Suprapubic skin (tissue), 4 donors: ENCODE results near the gene AP4B1. TPM values are rescaled to one million over a fixed set of nuclear protein-coding genes. Genes with fewer than 3 reads are reported as not detected.

Experiments
- DNase-seq, 2 donors: peaks; one replicate each; pipeline ENCODE4 v3.0.0-alpha.2; 2019; ENCODE audit warnings: low spot score in 2 of 2
- H3K27ac ChIP-seq: fragments of 200-600 bp; sonication (generic); one replicate; pipeline ENCODE4 v1.5.1; 2019
- H3K27me3 ChIP-seq: fragments of 200-600 bp; sonication (generic); one replicate; pipeline ENCODE4 v1.5.1; 2019
- H3K36me3 ChIP-seq: fragments of 200-600 bp; sonication (generic); one replicate; pipeline ENCODE4 v1.5.1; 2019
- H3K4me1 ChIP-seq: fragments of 200-600 bp; sonication (generic); one replicate; pipeline ENCODE4 v1.5.1; 2019
- H3K4me3 ChIP-seq: fragments of 200-600 bp; sonication (generic); one replicate; pipeline ENCODE4 v1.5.1; 2019; ENCODE audit warnings: mild to moderate bottlenecking
- H3K9me3 ChIP-seq: fragments of 200-600 bp; sonication (generic); one replicate; pipeline ENCODE4 v1.5.1; 2019
- EP300 ChIP-seq: sonication (generic); formaldehyde crosslinking; IDR thresholded peaks from one replicate; pipeline ENCODE4 v1.6.1; 2017; ENCODE audit warnings: antibody characterized with exemption
- POLR2A ChIP-seq, 2 donors: fragments of 450-650 bp; IDR thresholded peaks; one replicate each; pipeline ENCODE4 v1.6.1; 2017; ENCODE audit warnings: antibody characterized with exemption in 2 of 2, mild to moderate bottlenecking in 2 of 2, moderate library complexity in 2 of 2
- POLR2AphosphoS5 ChIP-seq, 3 donors: sonication (generic); formaldehyde crosslinking; IDR thresholded peaks; one replicate each; pipeline ENCODE4 v1.6.1; 2017; ENCODE audit warnings: antibody characterized with exemption in 3 of 3
- WGBS: methylation state at CpG from one replicate; pipeline ENCODE4 v1.1.5; 2018; 5-methylcytosine and 5-hydroxymethylcytosine counted together
- total RNA-seq, 4 donors: library from RNA; depleted of rRNA; stranded (reverse); fragments of >200 nt; gene quantifications; one replicate each; pipeline ENCODE4 v1.1.0, GENCODE V29; 2016
- TF ChIP-seq, protein P1 (sequence below), 2 donors: fragments of 200-600 bp in 1 of 2; fragments of 450-650 bp in 1 of 2; sonication (generic) in 1 of 2; IDR thresholded peaks; one replicate each; pipeline ENCODE4 v1.5.1; 2016 to 2019; ENCODE audit warnings: antibody characterized with exemption in 2 of 2, mild to moderate bottlenecking in 1 of 2, moderate library complexity in 1 of 2

The AP4B1 gene
- total RNA-seq, 4 donors from 2014 or later: 10.9 to 34.0 (median 12.2) TPM

DNA sequence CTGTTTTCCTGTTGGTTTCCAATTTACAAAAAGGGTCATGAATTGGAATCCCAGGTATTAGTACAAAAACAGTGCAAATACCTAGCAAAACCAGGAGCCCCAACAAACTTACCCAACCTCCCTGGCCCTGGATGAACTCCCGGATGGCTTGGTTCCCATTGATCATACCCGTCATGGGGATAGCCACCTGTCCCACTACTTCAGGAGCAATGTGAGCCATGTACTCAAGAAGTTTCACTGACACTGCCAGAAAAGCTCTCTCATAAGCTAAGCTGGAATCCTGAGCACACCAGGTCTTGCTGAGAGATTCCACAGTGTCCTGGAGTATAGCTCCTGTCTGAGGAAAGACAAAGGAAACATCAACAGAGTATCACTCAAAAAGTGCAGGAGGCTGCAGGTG, 22.9 kb downstream of the AP4B1 start:
- WGBS: 79% methylated on average over 2 of the region's 2 CpGs
- no peak overlapping the region for H3K4me3 ChIP-seq
- no peaks in the 10 kb centered on the region for H3K27me3 ChIP-seq
- no peak for DNase-seq
- no peak overlapping the region for H3K27ac ChIP-seq
- TF ChIP-seq, protein P1, sequence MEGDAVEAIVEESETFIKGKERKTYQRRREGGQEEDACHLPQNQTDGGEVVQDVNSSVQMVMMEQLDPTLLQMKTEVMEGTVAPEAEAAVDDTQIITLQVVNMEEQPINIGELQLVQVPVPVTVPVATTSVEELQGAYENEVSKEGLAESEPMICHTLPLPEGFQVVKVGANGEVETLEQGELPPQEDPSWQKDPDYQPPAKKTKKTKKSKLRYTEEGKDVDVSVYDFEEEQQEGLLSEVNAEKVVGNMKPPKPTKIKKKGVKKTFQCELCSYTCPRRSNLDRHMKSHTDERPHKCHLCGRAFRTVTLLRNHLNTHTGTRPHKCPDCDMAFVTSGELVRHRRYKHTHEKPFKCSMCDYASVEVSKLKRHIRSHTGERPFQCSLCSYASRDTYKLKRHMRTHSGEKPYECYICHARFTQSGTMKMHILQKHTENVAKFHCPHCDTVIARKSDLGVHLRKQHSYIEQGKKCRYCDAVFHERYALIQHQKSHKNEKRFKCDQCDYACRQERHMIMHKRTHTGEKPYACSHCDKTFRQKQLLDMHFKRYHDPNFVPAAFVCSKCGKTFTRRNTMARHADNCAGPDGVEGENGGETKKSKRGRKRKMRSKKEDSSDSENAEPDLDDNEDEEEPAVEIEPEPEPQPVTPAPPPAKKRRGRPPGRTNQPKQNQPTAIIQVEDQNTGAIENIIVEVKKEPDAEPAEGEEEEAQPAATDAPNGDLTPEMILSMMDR (IDR thresholded peaks at IDR 0.05): no peak
- no peak for TF ChIP-seq EP300
- TF ChIP-seq POLR2AphosphoS5 (IDR thresholded peaks at IDR 0.05): no peak
- no peak for TF ChIP-seq POLR2A (IDR thresholded peaks at IDR 0.05)
- no peaks in the 10 kb centered on the region for H3K9me3 ChIP-seq
- H3K36me3 ChIP-seq: no peaks in the 10 kb centered on the region
- H3K4me1 ChIP-seq: no peaks in the 10 kb centered on the region

DNA sequence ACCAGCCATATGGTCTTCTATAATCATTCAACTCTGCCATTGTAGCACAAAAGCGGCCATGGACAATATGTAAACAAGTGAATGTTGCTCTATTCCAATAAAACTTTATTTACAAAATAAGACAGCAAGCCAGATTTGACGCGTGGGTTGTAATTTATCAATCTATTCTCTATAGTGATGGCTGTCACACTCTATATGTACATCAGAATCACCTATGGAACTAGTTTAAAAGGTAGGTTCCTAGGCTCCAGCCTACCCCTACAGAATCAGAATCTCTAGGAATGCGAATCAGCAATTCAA, 24.9 kb downstream of the AP4B1 start:
- 93% methylated on average over 4 of the region's 4 CpGs for WGBS
- H3K36me3 ChIP-seq: no peaks in the 10 kb centered on the region

DNA sequence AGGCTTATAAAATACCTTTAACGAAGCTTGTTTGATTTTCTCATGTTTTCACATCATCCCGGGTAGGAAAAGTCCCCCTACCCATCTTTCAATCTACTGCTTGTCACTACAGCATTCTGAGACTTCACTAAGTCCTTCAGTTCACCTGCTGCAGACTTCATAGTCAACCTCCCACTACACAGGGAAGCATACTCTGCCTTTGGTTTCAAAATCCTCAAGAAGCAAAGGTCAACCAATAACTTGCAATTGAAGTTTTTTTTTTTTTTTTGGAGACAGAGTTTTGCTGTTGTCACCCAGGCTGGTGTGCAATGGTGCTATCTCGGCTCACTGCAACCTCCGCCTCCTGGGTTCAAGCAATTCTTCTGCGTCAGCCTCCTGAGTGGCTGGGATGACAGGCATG, 28.4 kb downstream of the AP4B1 start:
- Histone ChIP-seq H3K4me3 (no peak overlapping the region), H3K27me3 (no peaks in the 10 kb centered on the region), H3K4me1 (peaks cover 12% of the 10 kb centered on the region), H3K9me3 (no peaks in the 10 kb centered on the region), H3K27ac (no peak overlapping the region), H3K36me3 (no peaks in the 10 kb centered on the region)
- DNase-seq: no peak
- 94% methylated on average over 5 of the region's 5 CpGs for WGBS
- TF ChIP-seq POLR2A (IDR thresholded peaks at IDR 0.05) (no peak), EP300 (no peak), POLR2AphosphoS5 (IDR thresholded peaks at IDR 0.05) (no peak)
- TF ChIP-seq, protein P1 (IDR thresholded peaks at IDR 0.05): no peak

More for the DNA sequence above, 24.9 kb downstream of the AP4B1 start:
- H3K4me1 ChIP-seq: no peaks in the 10 kb centered on the region
- no peak overlapping the region for H3K27ac ChIP-seq
- TF ChIP-seq, protein P1 (IDR thresholded peaks at IDR 0.05): no peak
- TF ChIP-seq POLR2A (IDR thresholded peaks at IDR 0.05) (no peak), EP300 (no peak), POLR2AphosphoS5 (IDR thresholded peaks at IDR 0.05) (no peak)
- H3K4me3 ChIP-seq: no peak overlapping the region
- no peaks in the 10 kb centered on the region for H3K9me3 ChIP-seq
- no peak for DNase-seq
- H3K27me3 ChIP-seq: no peaks in the 10 kb centered on the region

DNA sequence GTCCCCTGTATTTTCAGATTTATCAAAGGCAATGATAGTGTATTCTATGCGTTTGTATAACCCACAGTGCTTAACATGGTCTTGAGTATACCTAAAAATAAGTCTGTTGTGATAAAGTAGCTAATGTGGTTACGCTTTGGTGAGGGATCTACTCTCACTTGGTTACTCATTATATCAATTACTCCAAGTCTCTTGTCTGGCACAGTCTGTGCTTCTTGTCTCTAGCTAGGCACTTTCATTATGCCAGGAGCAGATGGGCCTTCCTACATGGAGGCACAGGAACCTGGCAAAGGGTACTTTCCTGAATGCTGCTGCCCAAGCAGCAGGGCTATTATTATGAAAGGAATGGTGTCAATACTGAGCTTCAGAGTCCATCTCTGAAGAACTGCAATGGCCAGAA, 28.9 kb downstream of the AP4B1 start:
- H3K27ac ChIP-seq: no peak overlapping the region
- DNase-seq: no peak
- WGBS: 95% methylated on average over 2 of the region's 2 CpGs

DNA sequence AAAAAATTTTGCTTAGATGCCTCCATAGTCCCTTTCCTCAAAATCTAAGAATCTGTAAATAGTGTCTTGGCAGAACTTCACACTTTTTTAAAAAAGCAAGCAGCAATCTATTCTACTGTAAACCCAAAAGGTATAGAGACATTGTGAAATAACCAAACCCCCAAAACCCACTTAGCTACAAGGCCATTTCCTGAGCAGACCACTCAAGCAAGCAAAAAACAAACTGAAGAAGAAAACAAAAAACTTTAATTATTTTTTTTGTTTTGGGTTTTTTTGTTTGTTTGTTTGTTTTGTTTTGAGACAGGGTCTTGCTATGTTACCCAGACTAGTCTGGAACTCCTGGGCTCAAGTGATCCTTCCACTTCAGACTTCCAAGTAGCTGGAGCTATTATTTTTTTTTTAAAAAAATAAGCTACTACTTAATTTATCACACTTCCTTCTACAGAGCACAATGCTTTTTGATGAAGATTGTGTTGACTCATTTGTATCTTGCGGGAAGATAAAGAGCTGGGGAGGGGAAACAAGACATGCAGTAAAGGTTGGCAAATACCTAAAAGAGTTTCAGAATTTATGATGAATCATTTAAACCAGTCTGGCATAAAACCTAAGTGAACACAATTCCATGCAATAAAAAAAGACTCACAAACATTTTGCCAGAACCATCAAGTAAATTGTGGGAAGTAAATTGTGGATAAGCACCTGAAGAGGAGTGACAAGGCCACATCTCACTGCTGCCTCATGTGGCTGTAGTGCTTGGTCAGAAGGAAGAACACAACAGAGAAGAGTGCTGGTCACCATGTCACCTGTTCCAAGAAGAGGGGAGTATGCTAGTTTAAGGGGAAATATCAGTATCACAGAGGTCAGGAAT, 30.4 kb downstream of the AP4B1 start:
- no peak for TF ChIP-seq POLR2AphosphoS5 (IDR thresholded peaks at IDR 0.05)
- TF ChIP-seq POLR2A (IDR thresholded peaks at IDR 0.05): no peak
- TF ChIP-seq EP300: no peak
- TF ChIP-seq, protein P1 (IDR thresholded peaks at IDR 0.05): no peak
- Histone ChIP-seq H3K36me3 (no peaks in the 10 kb centered on the region), H3K27me3 (no peaks in the 10 kb centered on the region), H3K4me1 (peaks cover 12% of the 10 kb centered on the region), H3K27ac (no peak overlapping the region), H3K9me3 (no peaks in the 10 kb centered on the region), H3K4me3 (no peak overlapping the region)
- DNase-seq: no peak
- 53% methylated on average over 1 of the region's 1 CpG for WGBS

More for the DNA sequence above, 28.9 kb downstream of the AP4B1 start:
- TF ChIP-seq POLR2A (IDR thresholded peaks at IDR 0.05): no peak
- TF ChIP-seq EP300: no peak
- no peak for TF ChIP-seq POLR2AphosphoS5 (IDR thresholded peaks at IDR 0.05)
- H3K9me3 ChIP-seq: no peaks in the 10 kb centered on the region
- no peaks in the 10 kb centered on the region for H3K27me3 ChIP-seq
- no peak overlapping the region for H3K4me3 ChIP-seq
- peaks cover 12% of the 10 kb centered on the region for H3K4me1 ChIP-seq
- H3K36me3 ChIP-seq: no peaks in the 10 kb centered on the region
